ENCODE results near the gene UBL4A.
A peak's percentile ranks its signal among the peaks of the same experiment; 100 is the strongest.

Gene UBL4A

DNA sequence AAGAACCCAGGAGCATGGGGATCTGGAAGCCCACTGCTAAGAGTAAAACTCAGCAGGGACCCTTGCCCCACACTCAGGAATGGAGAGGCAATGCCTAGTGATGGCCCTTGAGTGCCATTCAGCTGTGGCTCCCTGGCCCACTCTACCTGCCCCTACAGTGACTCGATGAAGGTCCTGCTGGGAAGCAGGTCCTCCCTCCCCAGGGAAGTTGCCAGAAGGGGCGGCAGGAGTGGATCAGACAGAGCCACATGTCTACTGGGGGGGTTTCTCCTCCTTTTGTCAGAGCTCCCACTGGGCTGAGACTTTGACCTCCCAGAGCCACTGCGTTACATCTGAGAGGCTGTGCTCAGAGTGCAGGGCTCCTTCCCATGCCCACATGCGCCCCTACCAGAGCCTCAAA is 2.8 kb upstream of the UBL4A start:
- no peak for TF ChIP-seq EZH2 (IDR thresholded peaks at IDR 0.05; ENCODE audit: borderline replicate concordance, low read depth, low read length, severe bottlenecking)
- TF ChIP-seq, protein P1, sequence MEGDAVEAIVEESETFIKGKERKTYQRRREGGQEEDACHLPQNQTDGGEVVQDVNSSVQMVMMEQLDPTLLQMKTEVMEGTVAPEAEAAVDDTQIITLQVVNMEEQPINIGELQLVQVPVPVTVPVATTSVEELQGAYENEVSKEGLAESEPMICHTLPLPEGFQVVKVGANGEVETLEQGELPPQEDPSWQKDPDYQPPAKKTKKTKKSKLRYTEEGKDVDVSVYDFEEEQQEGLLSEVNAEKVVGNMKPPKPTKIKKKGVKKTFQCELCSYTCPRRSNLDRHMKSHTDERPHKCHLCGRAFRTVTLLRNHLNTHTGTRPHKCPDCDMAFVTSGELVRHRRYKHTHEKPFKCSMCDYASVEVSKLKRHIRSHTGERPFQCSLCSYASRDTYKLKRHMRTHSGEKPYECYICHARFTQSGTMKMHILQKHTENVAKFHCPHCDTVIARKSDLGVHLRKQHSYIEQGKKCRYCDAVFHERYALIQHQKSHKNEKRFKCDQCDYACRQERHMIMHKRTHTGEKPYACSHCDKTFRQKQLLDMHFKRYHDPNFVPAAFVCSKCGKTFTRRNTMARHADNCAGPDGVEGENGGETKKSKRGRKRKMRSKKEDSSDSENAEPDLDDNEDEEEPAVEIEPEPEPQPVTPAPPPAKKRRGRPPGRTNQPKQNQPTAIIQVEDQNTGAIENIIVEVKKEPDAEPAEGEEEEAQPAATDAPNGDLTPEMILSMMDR (IDR thresholded peaks at IDR 0.05; ENCODE audit: borderline replicate concordance, extremely low read depth, low read length, poor library complexity, severe bottlenecking) = no peak
- Histone ChIP-seq H3K36me3 (ENCODE audit: insufficient read depth, low read length) (peaks cover 13% of the 10 kb centered on the region), H2AFZ (ENCODE audit: low read depth, low read length) (no peak overlapping the region), H3K79me2 (ENCODE audit: insufficient read depth, low read length) (peaks cover 30% of the 10 kb centered on the region), H4K20me1 (ENCODE audit: insufficient read depth, low read length) (peaks cover 14% of the 10 kb centered on the region), H3K4me2 (ENCODE audit: insufficient read depth, low read length) (peak overlapping the region; percentile 92), H3K27me3 (ENCODE audit: insufficient read depth, low read length, poor library complexity) (no peaks in the 10 kb centered on the region), H3K9me3 (ENCODE audit: insufficient read depth, low read length, severe bottlenecking) (no peaks in the 10 kb centered on the region), H3K4me1 (ENCODE audit: insufficient read depth, low read length) (peaks cover 55% of the 10 kb centered on the region), H3K27ac (ENCODE audit: low read length) (no peak overlapping the region), H3K9ac (ENCODE audit: low read depth, low read length) (peak overlapping the region; percentile 80), H3K4me3 (ENCODE audit: low read depth in 1 of 2, low read length in 2 of 2) (peak overlapping the region in 1 of 2 experiments; percentile 70; a peak in 2 of 4 replicates)
- DNase-seq (no peak), ATAC-seq (ENCODE audit: insufficient read depth, low read depth) (no peak)

DNA sequence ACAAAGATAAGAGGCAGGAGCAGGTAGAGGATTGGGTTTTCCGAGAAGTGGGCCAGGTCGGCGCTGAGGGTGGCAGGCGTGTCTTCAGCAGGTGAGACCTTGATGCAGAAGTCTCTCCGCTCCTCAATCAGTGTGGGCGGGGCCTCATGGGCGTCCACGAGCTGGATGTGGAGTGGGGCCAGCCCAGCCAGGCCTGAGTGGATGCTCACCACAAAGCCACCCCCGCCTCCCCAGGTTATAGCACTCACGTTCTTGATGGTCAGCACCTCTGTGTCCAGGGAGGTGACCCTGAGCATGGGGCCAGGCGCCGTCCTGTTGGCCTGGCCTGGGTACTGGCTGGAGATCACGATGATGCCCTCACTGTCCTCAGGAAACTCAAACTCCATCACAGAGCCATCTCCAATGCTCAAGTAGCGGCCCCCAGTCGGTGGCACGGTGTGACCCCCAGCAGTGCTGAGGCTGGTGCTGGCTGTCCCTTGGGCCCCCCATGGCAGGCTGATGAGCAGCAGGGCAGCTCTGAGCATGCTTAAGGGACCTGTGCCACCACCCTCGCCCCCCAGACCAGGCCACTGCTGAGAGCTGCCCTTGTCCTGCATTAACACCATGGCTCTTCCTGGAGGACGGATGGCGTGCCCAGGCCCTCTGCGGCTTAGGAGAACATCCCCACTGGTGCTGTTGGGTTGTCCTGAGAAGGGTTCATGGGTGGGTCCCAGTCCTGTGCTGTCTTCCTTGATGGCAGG is 2.1 kb upstream of the UBL4A start:
- no peaks in the 10 kb centered on the region for H3K27me3 ChIP-seq (ENCODE audit: insufficient read depth, low read length, poor library complexity)
- peak overlapping the region; percentile 80 for H3K9ac ChIP-seq (ENCODE audit: low read depth, low read length)
- H3K4me1 ChIP-seq (ENCODE audit: insufficient read depth, low read length) = peaks cover 56% of the 10 kb centered on the region
- no peak overlapping the region for H2AFZ ChIP-seq (ENCODE audit: low read depth, low read length)
- H3K27ac ChIP-seq (ENCODE audit: low read length) = no peak overlapping the region
- H3K4me2 ChIP-seq (ENCODE audit: insufficient read depth, low read length) = peak overlapping the region; percentile 92; the same call in 1 of the 2 replicates
- no peak for DNase-seq
- peaks cover 20% of the 10 kb centered on the region for H3K36me3 ChIP-seq (ENCODE audit: insufficient read depth, low read length)
- H3K9me3 ChIP-seq (ENCODE audit: insufficient read depth, low read length, severe bottlenecking) = no peaks in the 10 kb centered on the region
- peaks cover 30% of the 10 kb centered on the region for H3K79me2 ChIP-seq (ENCODE audit: insufficient read depth, low read length)
- ATAC-seq (ENCODE audit: insufficient read depth, low read depth) = no peak
- peaks cover 17% of the 10 kb centered on the region for H4K20me1 ChIP-seq (ENCODE audit: insufficient read depth, low read length)
- no peak overlapping the region; a peak in 1 of 4 replicates for H3K4me3 ChIP-seq (ENCODE audit: low read depth in 1 of 2, low read length in 2 of 2)
- TF ChIP-seq, protein P1 (IDR thresholded peaks at IDR 0.05; ENCODE audit: borderline replicate concordance, extremely low read depth, low read length, poor library complexity, severe bottlenecking) = no peak
- no peak for TF ChIP-seq EZH2 (IDR thresholded peaks at IDR 0.05; ENCODE audit: borderline replicate concordance, low read depth, low read length, severe bottlenecking)

DNA sequence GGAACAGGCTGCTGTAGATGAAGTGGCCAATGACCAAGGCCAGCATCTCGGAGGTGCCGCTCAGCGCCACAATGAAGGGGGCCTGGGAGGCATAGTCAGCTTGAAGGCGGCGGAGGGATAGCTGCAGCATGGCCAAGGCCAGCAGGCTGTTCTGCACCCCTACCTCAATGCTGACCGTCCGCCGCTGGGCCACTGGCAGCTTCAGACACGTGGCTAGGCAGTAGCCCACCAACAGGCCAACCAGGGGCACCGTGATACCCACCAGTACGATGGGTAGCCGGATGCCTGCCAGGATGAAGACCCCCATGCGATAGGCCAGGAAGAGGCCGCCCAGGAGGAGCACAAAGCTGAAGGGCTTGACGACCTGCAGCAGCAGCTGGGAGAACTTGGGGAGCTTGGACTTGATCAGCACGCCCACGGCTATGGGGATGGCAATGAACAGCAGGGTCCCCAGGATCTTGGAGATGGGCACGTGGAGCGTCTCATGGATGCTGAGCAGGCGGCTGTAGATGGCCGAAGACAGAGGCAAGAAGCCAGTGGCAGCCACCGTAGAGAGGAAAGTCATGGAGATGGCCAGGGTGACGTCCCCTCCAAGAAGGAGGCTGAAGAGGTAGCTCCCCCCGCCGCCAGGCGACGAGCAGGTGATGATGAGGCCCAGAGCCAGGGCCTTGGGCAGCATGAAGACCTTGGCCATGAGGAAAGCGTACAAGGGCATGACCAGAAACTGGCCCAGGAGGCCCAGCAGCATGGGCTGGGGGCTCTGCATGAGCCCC is 1.3 kb upstream of the UBL4A start:
- peak overlapping the region in 1 of 2 experiments; percentile 59; a peak in 2 of 4 replicates for H3K4me3 ChIP-seq (ENCODE audit: low read depth in 1 of 2, low read length in 2 of 2)
- H3K4me1 ChIP-seq (ENCODE audit: insufficient read depth, low read length) = peaks cover 56% of the 10 kb centered on the region
- H3K27me3 ChIP-seq (ENCODE audit: insufficient read depth, low read length, poor library complexity) = no peaks in the 10 kb centered on the region
- DNase-seq (no peak), ATAC-seq (ENCODE audit: insufficient read depth, low read depth) (no peak)
- H3K36me3 ChIP-seq (ENCODE audit: insufficient read depth, low read length) = peaks cover 21% of the 10 kb centered on the region
- H2AFZ ChIP-seq (ENCODE audit: low read depth, low read length) = no peak overlapping the region
- TF ChIP-seq, protein P1 (IDR thresholded peaks at IDR 0.05; ENCODE audit: borderline replicate concordance, extremely low read depth, low read length, poor library complexity, severe bottlenecking) = no peak
- no peak for TF ChIP-seq EZH2 (IDR thresholded peaks at IDR 0.05; ENCODE audit: borderline replicate concordance, low read depth, low read length, severe bottlenecking)
- peak overlapping the region; percentile 73; the same call in 1 of the 2 replicates for H3K9ac ChIP-seq (ENCODE audit: low read depth, low read length)
- peaks cover 17% of the 10 kb centered on the region for H4K20me1 ChIP-seq (ENCODE audit: insufficient read depth, low read length)
- H3K27ac ChIP-seq (ENCODE audit: low read length) = no peak overlapping the region
- peaks cover 30% of the 10 kb centered on the region for H3K79me2 ChIP-seq (ENCODE audit: insufficient read depth, low read length)
- peak overlapping the region; percentile 80 for H3K4me2 ChIP-seq (ENCODE audit: insufficient read depth, low read length)
- H3K9me3 ChIP-seq (ENCODE audit: insufficient read depth, low read length, severe bottlenecking) = no peaks in the 10 kb centered on the region
